ENCODE data around the gene PANK2.
A peak's percentile ranks its signal among the peaks of the same experiment; 100 is the strongest.

The PANK2 gene

GRCh38 chr20:3869839-3870634, 19.1 kb upstream of the PANK2 start:
- no peaks in the 10 kb centered on the region for H3K4me1 ChIP-seq (ENCODE audit: insufficient read depth, poor library complexity, severe bottlenecking)
- no peak for TF ChIP-seq CTCF (IDR thresholded peaks at IDR 0.05; ENCODE audit: poor library complexity, severe bottlenecking)
- H3K27ac ChIP-seq (ENCODE audit: poor library complexity, severe bottlenecking), result no peak overlapping the region
- DNase-seq (ENCODE audit: low spot score), result no peak
- ATAC-seq (ENCODE audit: low read depth), result no peak
- no peaks in the 10 kb centered on the region for H3K9me3 ChIP-seq (ENCODE audit: severe bottlenecking)
- H3K27me3 ChIP-seq (ENCODE audit: insufficient read depth, poor library complexity, severe bottlenecking), result no peaks in the 10 kb centered on the region
- H3K36me3 ChIP-seq (ENCODE audit: low read depth), result peaks cover 11% of the 10 kb centered on the region
- H3K4me3 ChIP-seq (ENCODE audit: severe bottlenecking), result no peak overlapping the region

DNA sequence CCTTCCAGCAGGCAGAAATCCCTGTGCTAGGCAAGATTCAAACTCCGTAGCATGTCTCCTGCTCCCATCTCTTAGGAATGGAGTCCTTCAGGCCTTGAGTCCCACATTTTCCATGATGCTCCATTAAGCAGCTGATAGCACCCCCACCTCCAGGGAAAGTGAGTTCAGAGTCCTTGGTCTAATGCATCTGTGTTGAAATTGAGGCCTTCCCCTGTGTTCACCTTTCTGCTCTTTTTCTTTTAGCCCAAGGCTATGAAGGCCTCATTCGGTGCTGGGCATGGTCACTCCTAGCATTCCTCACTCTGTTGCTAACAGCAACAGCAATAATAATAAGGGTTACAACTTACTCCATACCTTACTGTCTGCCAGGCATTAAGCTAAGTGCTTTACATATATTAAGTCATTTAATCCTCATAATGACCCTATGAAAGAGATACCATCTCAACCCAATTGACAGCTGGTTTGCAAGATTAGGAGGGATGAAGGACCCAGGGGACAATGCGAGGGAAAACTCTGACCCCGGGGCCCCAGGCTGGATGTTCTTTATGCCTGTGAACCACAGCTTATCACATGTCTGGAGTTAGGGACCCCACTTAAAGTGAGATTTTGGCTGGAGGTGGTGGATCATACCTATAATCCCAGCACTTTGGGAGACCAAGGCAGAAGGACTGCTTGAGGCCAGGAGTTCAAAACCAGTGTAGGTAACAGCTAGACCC, 17.5 kb upstream of the PANK2 start:
- Histone ChIP-seq H3K27me3 (ENCODE audit: insufficient read depth, poor library complexity, severe bottlenecking) (no peaks in the 10 kb centered on the region), H3K36me3 (ENCODE audit: low read depth) (no peaks in the 10 kb centered on the region; the same call in 1 of the 2 replicates), H3K27ac (ENCODE audit: poor library complexity, severe bottlenecking) (no peak overlapping the region), H3K4me1 (ENCODE audit: insufficient read depth, poor library complexity, severe bottlenecking) (no peaks in the 10 kb centered on the region), H3K4me3 (ENCODE audit: severe bottlenecking) (no peak overlapping the region), H3K9me3 (ENCODE audit: severe bottlenecking) (no peaks in the 10 kb centered on the region)
- DNase-seq (ENCODE audit: low spot score) (no peak), ATAC-seq (ENCODE audit: low read depth) (peak; percentile 27; the same call in 2 of the 3 replicates)
- TF ChIP-seq CTCF (IDR thresholded peaks at IDR 0.05; ENCODE audit: poor library complexity, severe bottlenecking), result no peak

GRCh38 chr20:3873507-3873906, 15.7 kb upstream of the PANK2 start:
- no peak for ATAC-seq (ENCODE audit: low read depth)
- no peak overlapping the region for H3K27ac ChIP-seq (ENCODE audit: poor library complexity, severe bottlenecking)
- no peak for DNase-seq (ENCODE audit: low spot score)
- no peaks in the 10 kb centered on the region for H3K27me3 ChIP-seq (ENCODE audit: insufficient read depth, poor library complexity, severe bottlenecking)
- TF ChIP-seq CTCF (IDR thresholded peaks at IDR 0.05; ENCODE audit: poor library complexity, severe bottlenecking), result no peak
- no peaks in the 10 kb centered on the region for H3K36me3 ChIP-seq (ENCODE audit: low read depth)
- no peak overlapping the region for H3K4me3 ChIP-seq (ENCODE audit: severe bottlenecking)
- H3K4me1 ChIP-seq (ENCODE audit: insufficient read depth, poor library complexity, severe bottlenecking), result no peaks in the 10 kb centered on the region
- H3K9me3 ChIP-seq (ENCODE audit: severe bottlenecking), result no peaks in the 10 kb centered on the region

GRCh38 chr20:3874194-3874844, 14.9 kb upstream of the PANK2 start:
- ATAC-seq (ENCODE audit: low read depth), result no peak
- Histone ChIP-seq H3K27ac (ENCODE audit: poor library complexity, severe bottlenecking) (no peak overlapping the region), H3K4me3 (ENCODE audit: severe bottlenecking) (no peak overlapping the region), H3K36me3 (ENCODE audit: low read depth) (no peaks in the 10 kb centered on the region), H3K9me3 (ENCODE audit: severe bottlenecking) (no peaks in the 10 kb centered on the region), H3K4me1 (ENCODE audit: insufficient read depth, poor library complexity, severe bottlenecking) (no peaks in the 10 kb centered on the region), H3K27me3 (ENCODE audit: insufficient read depth, poor library complexity, severe bottlenecking) (no peaks in the 10 kb centered on the region)
- no peak for TF ChIP-seq CTCF (IDR thresholded peaks at IDR 0.05; ENCODE audit: poor library complexity, severe bottlenecking)
- DNase-seq (ENCODE audit: low spot score), result no peak
